Hepatic stellate cell (primary cell): ENCODE results near the gene LRPAP1.
"Not testable (repeated sequence)": the region's sequence is repeated elsewhere in the genome, so short reads cannot be mapped to it uniquely, and the experiment has no call there.

Source experiments
- DNase-seq: peaks from one replicate; pipeline ENCODE4 v3.0.0; 2011; ENCODE audit warnings: low spot score

Gene LRPAP1

GRCh38 chr4:3560465-3560864 is 28.2 kb upstream of the LRPAP1 start:
- DNase-seq = not testable (repeated sequence)

DNA sequence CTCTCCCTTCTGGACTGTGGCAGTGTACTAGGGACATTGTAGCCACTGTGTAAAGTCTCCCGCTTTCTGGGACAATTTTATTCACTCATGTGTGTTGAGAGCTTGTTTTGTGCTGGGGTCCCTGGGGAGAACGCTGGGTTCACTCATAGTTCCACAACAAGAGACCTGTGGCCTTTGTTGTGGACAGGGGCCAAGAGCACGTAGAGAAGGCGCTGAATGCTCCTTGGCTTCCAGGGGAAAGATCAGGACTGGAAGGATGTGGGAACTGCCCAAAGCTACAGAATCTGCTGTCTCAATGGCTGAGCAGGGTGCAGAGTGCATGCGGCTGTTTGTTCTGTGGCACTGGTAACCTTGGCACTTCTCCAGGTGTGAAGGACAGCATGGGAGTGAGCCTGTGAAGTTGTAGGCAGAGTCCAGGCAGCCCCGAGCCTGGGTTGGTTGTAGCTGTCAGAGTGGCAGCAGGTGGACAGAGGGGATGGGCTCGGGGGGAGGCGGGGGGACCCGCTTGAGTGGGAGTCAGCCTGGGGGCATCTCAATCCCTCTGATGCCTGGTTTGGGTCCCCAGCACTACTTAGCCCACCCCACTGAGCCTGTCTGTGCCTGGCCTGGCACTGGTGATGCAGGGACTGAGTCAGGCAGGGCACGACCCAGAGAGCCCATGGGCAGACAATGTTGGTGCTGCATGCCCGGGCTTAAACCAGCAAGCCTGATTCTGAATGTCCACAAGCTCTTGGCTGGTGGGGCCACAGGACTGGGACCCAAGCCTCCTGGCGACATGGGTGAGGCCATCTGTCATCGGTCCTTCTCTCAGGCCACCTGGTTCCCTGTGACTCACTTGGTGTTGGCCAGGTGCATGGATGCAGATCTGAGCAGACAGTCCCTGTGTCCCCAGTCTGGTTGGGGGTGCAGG is 27.4 kb upstream of the LRPAP1 start:
- DNase-seq = not testable (repeated sequence)

GRCh38 chr4:3558514-3558836 is 26.3 kb upstream of the LRPAP1 start:
- not testable (repeated sequence) for DNase-seq

DNA sequence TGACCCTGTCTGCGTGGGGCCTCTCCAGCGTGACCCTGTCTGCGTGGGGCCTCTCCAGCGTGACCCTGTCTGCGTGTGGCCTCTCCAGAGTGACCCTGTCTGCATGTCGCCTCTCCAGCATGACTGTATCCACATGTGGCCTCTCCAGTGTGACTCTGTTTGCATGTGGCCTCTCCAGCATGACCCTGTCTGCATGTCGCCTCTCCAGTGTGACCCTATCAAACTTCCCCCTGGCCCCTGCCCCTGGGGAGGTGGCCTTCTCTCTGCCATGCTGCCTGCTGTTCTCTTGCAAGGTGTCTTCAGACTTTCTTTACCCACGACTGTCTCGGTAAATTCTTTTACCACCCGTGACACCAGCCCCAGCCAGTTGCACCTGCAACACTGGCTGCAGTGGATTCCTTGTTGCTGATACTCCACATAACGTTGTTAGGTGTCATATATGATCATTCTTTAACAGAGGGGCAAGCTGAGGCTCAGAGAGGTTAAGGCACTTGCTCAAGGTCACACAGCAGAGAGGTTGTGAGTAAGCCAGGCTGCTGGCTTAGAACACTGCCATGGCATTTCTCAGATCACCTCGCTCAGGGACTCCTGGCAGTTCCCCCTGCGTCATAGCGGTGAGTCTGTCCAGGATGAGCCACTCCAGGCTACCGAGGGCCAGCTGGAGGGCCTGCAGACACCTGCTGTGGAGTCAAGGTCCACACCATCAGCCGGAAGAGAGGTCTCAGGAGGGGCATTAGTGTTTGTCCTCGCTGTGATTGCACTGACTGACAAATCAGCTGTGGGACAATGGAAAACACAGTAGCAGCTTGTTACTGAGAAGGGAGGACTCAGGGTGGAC is 25.7 kb upstream of the LRPAP1 start:
- DNase-seq = not testable (repeated sequence)

DNA sequence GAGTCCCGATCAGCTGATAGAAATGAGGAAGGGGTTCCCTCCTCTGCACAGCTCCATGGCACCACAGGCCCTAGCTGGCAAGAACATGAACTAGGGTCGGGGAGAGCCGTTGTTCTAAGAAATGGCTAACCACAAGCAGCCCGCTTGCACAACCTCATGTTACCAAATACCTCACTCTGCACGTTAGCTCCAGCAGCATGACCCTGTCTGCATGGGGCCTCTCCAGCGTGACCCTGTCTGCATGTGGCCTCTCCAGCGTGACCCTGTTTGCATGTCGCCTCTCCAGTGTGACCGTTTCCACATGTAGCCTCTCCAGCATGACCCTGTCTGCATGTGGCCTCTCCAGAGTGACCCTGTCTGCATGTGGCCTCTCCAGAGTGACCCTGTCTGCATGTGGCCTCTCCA is 24.9 kb upstream of the LRPAP1 start:
- DNase-seq = not testable (repeated sequence)

DNA sequence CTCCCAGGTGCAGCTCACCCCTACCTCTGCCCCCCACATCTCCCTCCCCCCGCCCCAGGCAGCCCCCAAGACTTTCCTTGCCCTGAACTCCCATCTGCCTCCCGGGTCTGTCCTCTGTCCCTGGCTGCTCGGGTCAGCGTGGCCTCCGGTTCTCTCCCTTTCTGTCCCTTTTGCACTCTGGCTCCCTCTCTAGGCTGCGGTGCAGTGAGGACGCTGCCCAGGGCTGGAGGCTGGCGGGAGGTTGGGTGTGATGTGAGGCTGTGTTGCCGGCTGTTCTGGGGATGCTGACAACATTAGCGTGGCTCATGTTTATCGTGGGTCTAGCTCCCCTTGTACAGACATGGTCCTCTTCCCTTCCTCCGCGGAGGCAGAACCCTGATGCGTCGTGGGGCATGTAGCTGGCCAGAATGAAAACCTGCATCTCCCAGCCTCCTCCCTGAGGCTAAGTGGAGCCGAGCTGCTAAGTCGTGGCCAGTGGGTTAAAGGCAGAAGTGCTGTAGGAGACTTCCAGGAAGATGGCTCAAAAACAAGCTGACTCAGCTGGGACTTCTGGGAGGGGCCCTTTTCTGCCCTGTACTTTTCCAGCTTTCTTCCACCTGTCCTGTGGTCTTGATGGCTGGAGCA is 24.1 kb upstream of the LRPAP1 start:
- DNase-seq = not testable (repeated sequence)

- DNase-seq = not testable (repeated sequence)
Measured at GRCh38 chr4:3555459-3556070, 23.3 kb upstream of the LRPAP1 start.

GRCh38 chr4:3551366-3551765 is 19.1 kb upstream of the LRPAP1 start:
- not testable (repeated sequence) for DNase-seq

DNA sequence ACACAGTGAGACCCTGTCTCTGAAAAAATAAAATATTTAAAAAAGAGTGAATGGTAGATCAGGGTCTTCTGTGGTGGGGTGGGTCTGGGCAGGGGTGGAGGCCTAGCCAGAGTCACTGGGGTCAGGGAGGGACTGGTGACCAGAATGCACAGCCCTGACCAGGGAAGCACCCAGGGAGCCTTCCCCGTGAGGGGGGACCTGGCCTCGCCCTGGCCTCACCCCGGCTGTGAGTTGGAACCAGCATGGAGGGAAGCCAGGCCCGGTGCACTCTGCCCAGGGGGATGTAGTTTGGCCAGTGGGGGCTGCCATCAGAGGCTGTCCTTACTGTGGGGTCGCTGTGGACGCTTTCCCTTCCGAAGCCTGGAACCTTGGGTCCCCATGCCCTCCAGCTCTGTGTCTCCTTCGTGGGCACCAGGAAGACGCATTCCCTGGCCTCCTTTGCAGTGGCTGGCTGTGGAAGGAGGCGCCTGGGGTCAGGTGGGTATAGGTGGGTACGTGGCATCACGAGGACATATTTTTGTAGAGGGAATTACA is 18.6 kb upstream of the LRPAP1 start:
- not testable (repeated sequence) for DNase-seq

GRCh38 chr4:3550041-3550440 is 17.8 kb upstream of the LRPAP1 start:
- not testable (repeated sequence) for DNase-seq

DNA sequence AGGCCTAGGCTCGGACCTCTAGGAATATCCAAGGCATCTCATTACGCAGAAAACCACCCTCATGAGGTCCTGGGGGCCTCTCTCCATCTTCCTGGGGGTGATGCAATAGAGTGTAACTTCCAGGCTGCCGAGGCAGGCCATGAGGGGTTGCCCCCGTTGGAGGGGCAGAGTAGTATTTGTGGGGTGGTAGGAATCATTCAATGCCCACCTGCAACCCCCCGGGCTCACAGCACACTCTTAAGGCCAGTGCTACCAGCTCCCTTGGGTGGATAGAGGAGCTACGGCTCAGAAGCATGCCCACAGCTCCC is 17.4 kb upstream of the LRPAP1 start:
- DNase-seq = not testable (repeated sequence)

- DNase-seq = not testable (repeated sequence)
Measured at GRCh38 chr4:3548991-3549693, 16.9 kb upstream of the LRPAP1 start.

- not testable (repeated sequence) for DNase-seq
Measured at GRCh38 chr4:3546721-3547120, 14.5 kb upstream of the LRPAP1 start.

DNA sequence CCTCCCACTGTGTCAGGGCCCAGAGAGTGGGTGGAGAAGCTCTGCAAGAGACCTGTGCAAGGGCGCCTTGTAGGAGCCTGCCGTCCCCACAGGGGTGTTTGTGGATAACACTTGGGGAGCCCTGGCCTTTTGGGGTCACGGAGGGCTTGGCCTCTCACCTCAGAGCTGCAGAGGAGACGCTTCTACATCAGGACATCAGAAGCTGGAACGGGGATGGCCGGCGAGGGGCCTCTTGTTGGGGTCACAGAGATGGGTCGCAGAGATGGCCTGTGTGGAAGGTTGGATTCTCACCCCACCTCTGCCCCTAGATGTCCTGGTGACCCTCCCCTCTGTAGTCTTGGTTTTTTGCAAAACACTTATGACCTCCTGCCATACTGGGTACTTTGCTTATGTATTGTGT is 13.1 kb upstream of the LRPAP1 start:
- DNase-seq = not testable (repeated sequence)

- DNase-seq = not testable (repeated sequence)
Measured at GRCh38 chr4:3544259-3545025, 12.2 kb upstream of the LRPAP1 start.

GRCh38 chr4:3543415-3543814 is 11.2 kb upstream of the LRPAP1 start:
- not testable (repeated sequence) for DNase-seq

DNA sequence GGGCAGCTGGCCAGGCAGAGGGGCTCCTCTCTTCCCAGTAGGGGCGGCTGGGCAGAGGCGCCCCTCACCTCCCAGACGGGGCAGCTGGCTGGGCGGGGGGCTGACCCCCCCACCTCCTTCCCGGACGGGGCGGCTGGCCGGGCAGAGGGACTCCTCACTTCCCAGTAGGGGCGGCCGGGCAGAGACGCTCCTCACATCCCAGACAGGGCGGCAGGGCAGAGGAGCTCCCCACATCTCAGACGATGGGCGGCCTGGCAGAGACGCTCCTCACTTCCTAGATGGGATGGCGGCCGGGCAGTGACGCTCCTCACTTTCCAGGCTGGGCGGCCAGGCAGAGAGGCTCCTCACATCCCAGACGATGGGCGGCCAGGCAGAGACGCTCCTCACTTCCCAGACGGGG is 6.7 kb upstream of the LRPAP1 start:
- not testable (repeated sequence) for DNase-seq

GRCh38 chr4:3535812-3536211 is 3.6 kb upstream of the LRPAP1 start:
- DNase-seq = not testable (repeated sequence)

DNA sequence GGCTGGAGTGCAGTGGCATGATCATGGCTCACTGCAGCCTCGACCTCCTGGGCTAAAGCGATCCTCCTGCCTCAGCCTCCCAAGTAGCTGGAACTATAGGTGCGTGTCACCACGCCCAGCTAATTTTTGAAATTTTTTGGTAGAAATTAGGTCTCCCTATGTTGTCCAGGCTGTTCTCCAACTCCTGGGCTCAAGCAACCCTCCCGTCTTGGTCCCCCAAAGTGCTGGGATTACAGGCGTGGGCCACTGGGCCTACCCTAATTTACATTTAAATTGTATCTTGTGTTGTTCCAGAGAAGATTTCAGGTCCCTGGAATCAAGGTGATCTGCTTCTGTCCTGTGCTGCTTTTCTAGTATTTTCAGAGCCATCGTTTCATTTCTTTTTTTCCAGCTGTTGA is 1.2 kb upstream of the LRPAP1 start:
- DNase-seq = no peak

DNA sequence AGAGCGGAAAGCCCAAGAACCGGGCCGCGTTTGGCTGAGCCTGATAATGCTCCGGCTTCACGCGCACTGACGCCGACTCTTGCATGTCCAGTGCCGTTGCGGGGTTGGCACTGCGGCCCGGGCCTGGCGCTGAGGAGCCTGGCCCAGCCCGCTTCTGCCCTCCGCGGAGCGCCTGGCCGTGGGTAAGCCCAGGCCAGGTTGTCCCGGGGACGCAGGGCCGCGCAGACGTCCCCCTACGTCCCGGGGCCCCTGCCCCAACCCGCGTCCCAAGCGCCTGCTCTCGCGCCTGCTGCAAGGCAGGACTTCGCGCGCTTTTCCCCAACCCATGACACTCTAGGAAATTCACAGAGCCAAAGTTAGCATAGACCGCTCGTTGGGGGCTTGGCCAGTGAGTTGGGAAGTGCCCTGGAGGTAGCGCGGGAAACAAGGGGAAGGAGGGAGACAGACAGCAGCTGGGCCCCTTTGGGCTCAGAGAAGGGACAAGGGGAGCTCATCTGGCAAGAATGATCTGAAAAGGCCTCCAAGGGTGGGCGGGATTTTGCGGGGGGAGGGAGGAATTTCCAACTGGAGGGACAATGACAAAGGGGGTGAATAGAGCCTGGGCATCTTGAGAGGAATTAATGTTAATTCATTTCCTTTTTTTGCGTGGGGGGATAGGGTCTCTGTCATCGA is 665 bp upstream of the LRPAP1 start:
- DNase-seq = no peak
